HCT116 (cell line): ENCODE measurements around the gene SLC16A3. TPM values are rescaled to one million over a fixed set of nuclear protein-coding genes. Genes with fewer than 3 reads are reported as not detected.

Experiments
- ATAC-seq: fragments of 200-7000 bp; cut with Tn5 transposase; 2 replicates; pipeline ENCODE4 v1.9.1; 2020; ENCODE audit warnings: mild to moderate bottlenecking, moderate library complexity
- BruUV-seq: library from RNA; stranded (reverse); fragments of 400-500 nt; replicated peaks from 2 replicates; lab custom pipeline; 2021; lab: Mats Ljungman, UMichigan
- CTCF ChIA-PET: fragments of 300-600 bp; sonication (Branson Sonifier 250); formaldehyde crosslinking; loops from one replicate; lab custom pipeline; 2021; ENCODE audit warnings: antibody characterized with exemption; lab: Charles Lee
- POLR2A ChIA-PET: fragments of 300-600, 350-600 bp; sonication (Branson Sonifier 250); formaldehyde crosslinking; loops from one replicate; lab custom pipeline; 2021; ENCODE audit warnings: antibody characterized with exemption; lab: Charles Lee
- RAD21 ChIA-PET, 2 experiments: fragments of 300-600 bp; sonication (Branson Sonifier 250); formaldehyde crosslinking; loops; one replicate each; lab custom pipeline; 2023; ENCODE audit warnings: low total read pairs in 2 of 2; ENCODE audit not compliant: uncharacterized antibody in 2 of 2, unreplicated experiment in 2 of 2, low non-redundant PET in 1 of 2; lab: Charles Lee
- DNase-seq: peaks from one replicate; pipeline ENCODE4 v3.0.0-alpha.2; 2010; ENCODE audit warnings: low read depth, low spot score
- H2AFZ ChIP-seq: fragments of 200-600 bp; shearing (Covaris generic), sonication (generic); 2 replicates; pipeline ENCODE4 v1.6.1; 2017; ENCODE audit warnings: low read depth, mixed run types, mixed read lengths, antibody characterized with exemption, low read length; ENCODE audit not compliant: poor library complexity, severe bottlenecking
- H3K27ac ChIP-seq: 2 replicates; pipeline ENCODE4 v1.5.1; 2012; ENCODE audit warnings: low read depth, low read length
- H3K27me3 ChIP-seq: fragments of 200-600 bp; sonication (generic); 2 replicates; pipeline ENCODE4 v1.6.1; 2016; ENCODE audit warnings: mixed run types, low read length, mixed read lengths; ENCODE audit not compliant: insufficient read depth
- H3K36me3 ChIP-seq, 2 experiments: fragments of 200-500 bp in 1 of 2; fragments of 200-600 bp in 1 of 2; sonication (Bioruptor generic) in 1 of 2; sonication (generic) in 1 of 2; 2 replicates each; pipeline versions ENCODE4 v1.5.1 to v1.6.1; 2014 to 2016; ENCODE audit warnings: low read length in 2 of 2, inconsistent platforms in 1 of 2, mixed read lengths in 1 of 2, mixed run types in 1 of 2; ENCODE audit not compliant: insufficient read depth in 2 of 2, control insufficient read depth in 1 of 2
- H3K4me1 ChIP-seq, 2 experiments: fragments of 200-600 bp in 1 of 2; sonication (generic) in 1 of 2; 2 replicates each; pipeline versions ENCODE4 v1.5.1 to v1.6.1; 2012 to 2017; ENCODE audit warnings: low read length in 2 of 2, inconsistent platforms in 1 of 2, mild to moderate bottlenecking in 1 of 2, mixed read lengths in 1 of 2, mixed run types in 1 of 2, moderate library complexity in 1 of 2; ENCODE audit not compliant: insufficient read depth in 2 of 2, control insufficient read depth in 1 of 2
- H3K4me2 ChIP-seq: fragments of 200-600 bp; sonication (generic); 2 replicates; pipeline ENCODE4 v1.6.1; 2017; ENCODE audit warnings: mixed run types, low read length, mixed read lengths
- H3K4me3 ChIP-seq, 2 experiments: fragments of 200-600 bp in 1 of 2; sonication (generic) in 1 of 2; replicated peaks in 1 of 2; 2 replicates each; pipeline ENCODE4 v1.5.1; 2011 to 2016; ENCODE audit warnings: low read length in 2 of 2, control low read depth in 1 of 2, low read depth in 1 of 2, mild to moderate bottlenecking in 1 of 2, mixed read lengths in 1 of 2, mixed run types in 1 of 2
- H3K79me2 ChIP-seq: fragments of 200-600 bp; sonication (generic); 2 replicates; pipeline ENCODE4 v1.6.1; 2017; ENCODE audit warnings: mild to moderate bottlenecking, mixed run types, low read length, moderate library complexity, mixed read lengths; ENCODE audit not compliant: insufficient read depth
- H3K9ac ChIP-seq: fragments of 200-600 bp; sonication (generic); 2 replicates; pipeline ENCODE4 v1.6.1; 2016; ENCODE audit warnings: low read length, mixed read lengths
- H3K9me2 ChIP-seq: fragments of 200-600 bp; sonication (generic), shearing (Covaris generic); 2 replicates; pipeline ENCODE4 v1.6.1; 2017; ENCODE audit warnings: mixed run types, mild to moderate bottlenecking, moderate library complexity; ENCODE audit not compliant: insufficient read depth
- H3K9me3 ChIP-seq, 2 experiments: fragments of 200-500 bp in 1 of 2; fragments of 200-600 bp in 1 of 2; sonication (Bioruptor generic) in 1 of 2; sonication (generic) in 1 of 2; 2 replicates each; pipeline ENCODE4 v1.6.1; 2014 to 2017; ENCODE audit warnings: low read length in 2 of 2, mixed read lengths in 2 of 2, inconsistent platforms in 1 of 2, low read depth in 1 of 2, mild to moderate bottlenecking in 1 of 2, mixed run types in 1 of 2, moderate library complexity in 1 of 2; ENCODE audit not compliant: control insufficient read depth in 1 of 2, insufficient read depth in 1 of 2
- H4K20me1 ChIP-seq: fragments of 200-600 bp; sonication (generic), shearing (Covaris generic); 2 replicates; pipeline ENCODE4 v1.6.1; 2017; ENCODE audit warnings: mixed run types, mild to moderate bottlenecking, moderate library complexity; ENCODE audit not compliant: insufficient read depth
- CBX3 ChIP-seq: IDR thresholded peaks from 2 replicates; pipeline ENCODE4 v1.6.1; 2012; ENCODE audit warnings: low read depth
- CEBPB ChIP-seq: IDR thresholded peaks from 2 replicates; pipeline ENCODE4 v1.6.1; 2012; ENCODE audit warnings: low read depth
- ELF1 ChIP-seq: IDR thresholded peaks from 2 replicates; pipeline ENCODE4 v1.6.1; 2012; ENCODE audit warnings: low read depth, borderline replicate concordance
- EZH2 ChIP-seq: fragments of 200-600 bp; sonication (generic); IDR thresholded peaks from 2 replicates; pipeline ENCODE4 v1.6.1; 2017; ENCODE audit warnings: antibody characterized with exemption, mixed run types
- EZH2phosphoT487 ChIP-seq: fragments of 200-600 bp; IDR thresholded peaks from 2 replicates; pipeline ENCODE4 v1.6.1; 2018; ENCODE audit warnings: antibody characterized with exemption, borderline replicate concordance
- FOSL1 ChIP-seq: IDR thresholded peaks from 2 replicates; pipeline ENCODE4 v1.6.1; 2012; ENCODE audit warnings: low read depth
- JUND ChIP-seq: IDR thresholded peaks from 2 replicates; pipeline ENCODE4 v1.6.1; 2012
- POLR2A ChIP-seq: IDR thresholded peaks from 2 replicates; pipeline ENCODE4 v1.7.0; 2011; ENCODE audit warnings: borderline replicate concordance; ENCODE audit not compliant: insufficient read depth, insufficient read length; ENCODE audit errors: extremely low read depth
- SIN3A ChIP-seq: IDR thresholded peaks from 2 replicates; pipeline ENCODE4 v1.6.1; 2012; ENCODE audit warnings: low read depth
- SP1 ChIP-seq: IDR thresholded peaks from 2 replicates; pipeline ENCODE4 v1.6.1; 2012; ENCODE audit warnings: low read depth
- TCF7L2 ChIP-seq: IDR thresholded peaks from 2 replicates; pipeline ENCODE4 v1.7.0; 2011; ENCODE audit warnings: borderline replicate concordance, inconsistent platforms; ENCODE audit not compliant: insufficient read depth, insufficient read length; ENCODE audit errors: extremely low read depth
- YY1 ChIP-seq: IDR thresholded peaks from 2 replicates; pipeline ENCODE4 v1.6.1; 2011; ENCODE audit warnings: low read length, low read depth, moderate library complexity, mild to moderate bottlenecking; ENCODE audit not compliant: insufficient replicate concordance; ENCODE audit errors: extremely low read depth
- ZFX ChIP-seq: fragments of 450-650 bp; IDR thresholded peaks from 2 replicates; pipeline ENCODE4 v1.6.1; 2017
- ZNF274 ChIP-seq: fragments of 200-500 bp; sonication (Bioruptor generic); IDR thresholded peaks from 2 replicates; pipeline ENCODE4 v1.6.1; 2014; ENCODE audit warnings: mild to moderate bottlenecking, low read depth, low read length, inconsistent platforms
- intact Hi-C: fragments of 100-400 bp; cut with micrococcal nuclease; formaldehyde crosslinking; loops from 2 replicates; pipeline ENCODE4 v1.10.0; 2022
- total RNA-seq: library from RNA; stranded (reverse); gene quantifications from one replicate; pipeline ENCODE4 v1.2.1, GENCODE V29; 2021; ENCODE audit not compliant: unreplicated experiment
- TF ChIP-seq, protein P1 (sequence below): IDR thresholded peaks from 2 replicates; pipeline ENCODE4 v1.6.1; 2012
- TF ChIP-seq, protein P2 (sequence below): IDR thresholded peaks from 2 replicates; pipeline ENCODE4 v1.6.1; 2011; ENCODE audit warnings: mild to moderate bottlenecking, low read length, moderate library complexity; ENCODE audit not compliant: insufficient replicate concordance; ENCODE audit errors: extremely low read depth
- TF ChIP-seq, protein P3 (sequence below): IDR thresholded peaks from 2 replicates; pipeline ENCODE4 v1.6.1; 2012; ENCODE audit warnings: low read depth

SLC16A3 gene
- total RNA-seq, 1 experiment from 2014 or later, result 445 TPM

DNA sequence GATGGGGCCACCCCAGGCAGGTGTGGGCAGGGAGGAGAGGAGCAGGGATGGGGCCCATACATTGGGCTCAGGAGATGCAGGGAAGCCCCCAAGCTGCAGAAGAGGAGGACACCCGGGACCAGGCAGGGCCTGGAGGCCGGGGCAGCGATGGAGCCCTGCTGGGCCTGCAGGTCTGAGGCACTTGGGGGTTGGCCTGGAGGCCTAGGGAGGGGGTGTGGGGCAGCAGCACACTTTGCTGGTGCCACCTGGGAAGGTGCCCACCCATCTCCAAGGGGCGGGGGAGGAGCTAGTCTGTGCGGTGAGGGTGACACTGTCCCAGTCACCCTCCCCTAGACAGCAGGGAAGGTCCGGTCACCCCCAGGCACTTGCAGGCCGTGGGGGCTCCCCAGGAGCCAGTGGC, 9.8 kb upstream of the SLC16A3 start:
- H3K36me3 ChIP-seq, result no peaks in the 10 kb centered on the region
- no peak overlapping the region for H3K4me2 ChIP-seq
- no peaks in the 10 kb centered on the region for H4K20me1 ChIP-seq
- no peaks in the 10 kb centered on the region for H3K79me2 ChIP-seq
- no TSS peak for BruUV-seq
- H3K9ac ChIP-seq, result no peak overlapping the region
- CTCF ChIA-PET, result interaction anchor here (1.8 kb wide), 1 partner anchor 13 kb away, joined by 5 read pairs; no protein-coding TSS in a partner anchor
- H3K9me2 ChIP-seq, result no peaks in the 10 kb centered on the region
- DNase-seq (no peak), ATAC-seq (no peak)
- RAD21 ChIA-PET, result no interaction called here
- H3K9me3 ChIP-seq, result no peaks in the 10 kb centered on the region
- H3K27me3 ChIP-seq, result no peaks in the 10 kb centered on the region
- H2AFZ ChIP-seq, result no peak overlapping the region
- peak overlapping the region; percentile 98; the same call in 1 of the 2 replicates for H3K27ac ChIP-seq
- H3K4me1 ChIP-seq, result peaks cover 41 to 66% of the 10 kb centered on the region in 2 experiments
- intact Hi-C loops, result no loop called here
- POLR2A ChIA-PET, result no interaction called here
- H3K4me3 ChIP-seq, result no peak overlapping the region
- no peak for TF ChIP-seq CEBPB
- no peak for TF ChIP-seq FOSL1
- TF ChIP-seq EZH2, result no peak
- TF ChIP-seq, protein P1, sequence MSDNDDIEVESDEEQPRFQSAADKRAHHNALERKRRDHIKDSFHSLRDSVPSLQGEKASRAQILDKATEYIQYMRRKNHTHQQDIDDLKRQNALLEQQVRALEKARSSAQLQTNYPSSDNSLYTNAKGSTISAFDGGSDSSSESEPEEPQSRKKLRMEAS, result no peak
- no peak for TF ChIP-seq YY1
- TF ChIP-seq, protein P2, sequence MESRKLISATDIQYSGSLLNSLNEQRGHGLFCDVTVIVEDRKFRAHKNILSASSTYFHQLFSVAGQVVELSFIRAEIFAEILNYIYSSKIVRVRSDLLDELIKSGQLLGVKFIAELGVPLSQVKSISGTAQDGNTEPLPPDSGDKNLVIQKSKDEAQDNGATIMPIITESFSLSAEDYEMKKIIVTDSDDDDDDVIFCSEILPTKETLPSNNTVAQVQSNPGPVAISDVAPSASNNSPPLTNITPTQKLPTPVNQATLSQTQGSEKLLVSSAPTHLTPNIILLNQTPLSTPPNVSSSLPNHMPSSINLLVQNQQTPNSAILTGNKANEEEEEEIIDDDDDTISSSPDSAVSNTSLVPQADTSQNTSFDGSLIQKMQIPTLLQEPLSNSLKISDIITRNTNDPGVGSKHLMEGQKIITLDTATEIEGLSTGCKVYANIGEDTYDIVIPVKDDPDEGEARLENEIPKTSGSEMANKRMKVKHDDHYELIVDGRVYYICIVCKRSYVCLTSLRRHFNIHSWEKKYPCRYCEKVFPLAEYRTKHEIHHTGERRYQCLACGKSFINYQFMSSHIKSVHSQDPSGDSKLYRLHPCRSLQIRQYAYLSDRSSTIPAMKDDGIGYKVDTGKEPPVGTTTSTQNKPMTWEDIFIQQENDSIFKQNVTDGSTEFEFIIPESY, result no peak
- no peak for TF ChIP-seq TCF7L2
- no peak for TF ChIP-seq CBX3
- TF ChIP-seq ELF1, result no peak
- TF ChIP-seq, protein P3, sequence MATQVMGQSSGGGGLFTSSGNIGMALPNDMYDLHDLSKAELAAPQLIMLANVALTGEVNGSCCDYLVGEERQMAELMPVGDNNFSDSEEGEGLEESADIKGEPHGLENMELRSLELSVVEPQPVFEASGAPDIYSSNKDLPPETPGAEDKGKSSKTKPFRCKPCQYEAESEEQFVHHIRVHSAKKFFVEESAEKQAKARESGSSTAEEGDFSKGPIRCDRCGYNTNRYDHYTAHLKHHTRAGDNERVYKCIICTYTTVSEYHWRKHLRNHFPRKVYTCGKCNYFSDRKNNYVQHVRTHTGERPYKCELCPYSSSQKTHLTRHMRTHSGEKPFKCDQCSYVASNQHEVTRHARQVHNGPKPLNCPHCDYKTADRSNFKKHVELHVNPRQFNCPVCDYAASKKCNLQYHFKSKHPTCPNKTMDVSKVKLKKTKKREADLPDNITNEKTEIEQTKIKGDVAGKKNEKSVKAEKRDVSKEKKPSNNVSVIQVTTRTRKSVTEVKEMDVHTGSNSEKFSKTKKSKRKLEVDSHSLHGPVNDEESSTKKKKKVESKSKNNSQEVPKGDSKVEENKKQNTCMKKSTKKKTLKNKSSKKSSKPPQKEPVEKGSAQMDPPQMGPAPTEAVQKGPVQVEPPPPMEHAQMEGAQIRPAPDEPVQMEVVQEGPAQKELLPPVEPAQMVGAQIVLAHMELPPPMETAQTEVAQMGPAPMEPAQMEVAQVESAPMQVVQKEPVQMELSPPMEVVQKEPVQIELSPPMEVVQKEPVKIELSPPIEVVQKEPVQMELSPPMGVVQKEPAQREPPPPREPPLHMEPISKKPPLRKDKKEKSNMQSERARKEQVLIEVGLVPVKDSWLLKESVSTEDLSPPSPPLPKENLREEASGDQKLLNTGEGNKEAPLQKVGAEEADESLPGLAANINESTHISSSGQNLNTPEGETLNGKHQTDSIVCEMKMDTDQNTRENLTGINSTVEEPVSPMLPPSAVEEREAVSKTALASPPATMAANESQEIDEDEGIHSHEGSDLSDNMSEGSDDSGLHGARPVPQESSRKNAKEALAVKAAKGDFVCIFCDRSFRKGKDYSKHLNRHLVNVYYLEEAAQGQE, result no peak
- no peak for TF ChIP-seq POLR2A
- no peak for TF ChIP-seq SIN3A
- no peak for TF ChIP-seq JUND
- TF ChIP-seq EZH2phosphoT487, result no peak
- no peak for TF ChIP-seq SP1
- no peak for TF ChIP-seq ZNF274
- TF ChIP-seq ZFX, result no peak
